Sigmoid colon (tissue), 7 donors: ENCODE results near the gene RIC1. TPM values are rescaled to one million over a fixed set of nuclear protein-coding genes. Genes with fewer than 3 reads are reported as not detected.
"Not testable (repeated sequence)": the region's sequence is repeated elsewhere in the genome, so short reads cannot be mapped to it uniquely, and the experiment has no call there.

ENCODE experiments used
- DNase-seq: peaks from one replicate; pipeline ENCODE4 v3.0.0-alpha.2; 2019
- H3K27ac ChIP-seq, 4 donors: fragments of 200-600 bp; sonication (generic); one replicate each; pipeline ENCODE4 v1.5.1; 2016 to 2019; ENCODE audit warnings: mild to moderate bottlenecking in 1 of 4
- H3K27me3 ChIP-seq, 3 donors: fragments of 200-600 bp; sonication (generic); one replicate each; pipeline ENCODE4 v1.5.1; 2019; ENCODE audit warnings: mild to moderate bottlenecking in 1 of 3
- H3K36me3 ChIP-seq, 4 donors: fragments of 200-600 bp; sonication (generic); one replicate each; pipeline ENCODE4 v1.5.1; 2016 to 2019
- H3K4me1 ChIP-seq, 4 donors: fragments of 200-600 bp; sonication (generic); one replicate each; pipeline ENCODE4 v1.5.1; 2017 to 2019
- H3K4me3 ChIP-seq, 4 donors: fragments of 200-600 bp; sonication (generic); one replicate each; pipeline ENCODE4 v1.5.1; 2017 to 2019; ENCODE audit warnings: mild to moderate bottlenecking in 2 of 4, moderate library complexity in 1 of 4
- H3K9me3 ChIP-seq, 4 donors: fragments of 200-600 bp in 3 of 4; sonication (generic) in 3 of 4; one replicate each; pipeline versions ENCODE4 v1.5.1 to v1.6.1; 2013 to 2019
- EP300 ChIP-seq, 4 donors: sonication (generic); formaldehyde crosslinking; IDR thresholded peaks; one replicate each; pipeline ENCODE4 v1.6.1; 2017; ENCODE audit warnings: antibody characterized with exemption in 4 of 4
- POLR2A ChIP-seq, 2 donors: fragments of 450-650 bp; IDR thresholded peaks; one replicate each; pipeline ENCODE4 v1.6.1; 2016; ENCODE audit warnings: antibody characterized with exemption in 2 of 2, mild to moderate bottlenecking in 2 of 2, moderate library complexity in 2 of 2
- POLR2AphosphoS5 ChIP-seq, 4 donors: sonication (generic); formaldehyde crosslinking; IDR thresholded peaks; one replicate each; pipeline ENCODE4 v1.6.1; 2017; ENCODE audit warnings: antibody characterized with exemption in 4 of 4
- WGBS, 2 donors: extraction: QIAGEN DNeasy Blood & Tissue Kit; methylation state at CpG; one replicate each; pipeline ENCODE4 v1.1.7; 2013; 5-methylcytosine and 5-hydroxymethylcytosine counted together
- intact Hi-C: fragments of 100-400 bp; cut with DNase I; formaldehyde crosslinking; loops from one replicate; pipeline ENCODE4 v1.15.1; 2023
- polyA plus RNA-seq, 3 donors: library from polyadenylated mRNA; stranded (reverse); fragments of 200-250 nt; gene quantifications; one replicate each; pipeline ENCODE4 v1.2.3, GENCODE V29; 2013
- total RNA-seq, 4 donors: library from RNA; depleted of rRNA; stranded (reverse); fragments of >200 nt; gene quantifications; one replicate each; pipeline ENCODE4 v1.1.0, GENCODE V29; 2016
- TF ChIP-seq, protein P1 (sequence below), 4 experiments: fragments of 450-650 bp in 3 of 4; fragments of 200-600 bp in 1 of 4; IDR thresholded peaks; one replicate each; pipeline ENCODE4 v1.5.1; 2016 to 2019; ENCODE audit warnings: antibody characterized with exemption in 4 of 4, mild to moderate bottlenecking in 3 of 4, moderate library complexity in 2 of 4
- donor health status: healthy with polysubstance abuse.
- donor health status: Bipolar disorder and iron deficiency.
- donor health status: healthy.

Gene RIC1
- total and polyA plus RNA-seq, 7 donors = 3.0 to 44.3 (median 29.1) TPM

GRCh38 chr9:5720151-5720550, 91.2 kb downstream of the RIC1 start:
- peaks cover 0 to 39% (median 3%) of the 10 kb centered on the region in 4 donors for H3K36me3 ChIP-seq

GRCh38 chr9:5721279-5722087, 92.6 kb downstream of the RIC1 start:
- TF ChIP-seq, protein P1, sequence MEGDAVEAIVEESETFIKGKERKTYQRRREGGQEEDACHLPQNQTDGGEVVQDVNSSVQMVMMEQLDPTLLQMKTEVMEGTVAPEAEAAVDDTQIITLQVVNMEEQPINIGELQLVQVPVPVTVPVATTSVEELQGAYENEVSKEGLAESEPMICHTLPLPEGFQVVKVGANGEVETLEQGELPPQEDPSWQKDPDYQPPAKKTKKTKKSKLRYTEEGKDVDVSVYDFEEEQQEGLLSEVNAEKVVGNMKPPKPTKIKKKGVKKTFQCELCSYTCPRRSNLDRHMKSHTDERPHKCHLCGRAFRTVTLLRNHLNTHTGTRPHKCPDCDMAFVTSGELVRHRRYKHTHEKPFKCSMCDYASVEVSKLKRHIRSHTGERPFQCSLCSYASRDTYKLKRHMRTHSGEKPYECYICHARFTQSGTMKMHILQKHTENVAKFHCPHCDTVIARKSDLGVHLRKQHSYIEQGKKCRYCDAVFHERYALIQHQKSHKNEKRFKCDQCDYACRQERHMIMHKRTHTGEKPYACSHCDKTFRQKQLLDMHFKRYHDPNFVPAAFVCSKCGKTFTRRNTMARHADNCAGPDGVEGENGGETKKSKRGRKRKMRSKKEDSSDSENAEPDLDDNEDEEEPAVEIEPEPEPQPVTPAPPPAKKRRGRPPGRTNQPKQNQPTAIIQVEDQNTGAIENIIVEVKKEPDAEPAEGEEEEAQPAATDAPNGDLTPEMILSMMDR (IDR thresholded peaks at IDR 0.05) = no peak
- no peak for TF ChIP-seq POLR2A (IDR thresholded peaks at IDR 0.05)
- no peak for TF ChIP-seq EP300 (IDR thresholded peaks at IDR 0.05)
- no peak for TF ChIP-seq POLR2AphosphoS5 (IDR thresholded peaks at IDR 0.05)
- Histone ChIP-seq H3K36me3 (peaks cover 0 to 28% (median 3%) of the 10 kb centered on the region in 4 donors), H3K4me3 (no peak overlapping the region), H3K9me3 (no peaks in the 10 kb centered on the region), H3K4me1 (peaks cover 0 to 11% (median 2%) of the 10 kb centered on the region in 4 donors), H3K27me3 (no peaks in the 10 kb centered on the region), H3K27ac (no peak overlapping the region)
- intact Hi-C loops = no loop called here
- no peak for DNase-seq
- WGBS, 2 donors = 94 to 97% methylated on average over 18 of the region's 18 CpGs

More at GRCh38 chr9:5720151-5720550, 91.2 kb downstream of the RIC1 start:
- 98 to 100% methylated on average over 1 of the region's 1 CpG for WGBS, 2 donors
- DNase-seq = no peak
- Histone ChIP-seq H3K9me3 (no peaks in the 10 kb centered on the region), H3K27me3 (no peaks in the 10 kb centered on the region), H3K27ac (no peak overlapping the region), H3K4me3 (no peak overlapping the region), H3K4me1 (peaks cover 0 to 11% (median 2%) of the 10 kb centered on the region in 4 donors)
- intact Hi-C loops = no loop called here
- TF ChIP-seq, protein P1 (IDR thresholded peaks at IDR 0.05) = no peak
- TF ChIP-seq POLR2A (IDR thresholded peaks at IDR 0.05) = no peak

GRCh38 chr9:5722679-5723078, 93.8 kb downstream of the RIC1 start:
- H3K9me3 ChIP-seq, H3K27me3 ChIP-seq, DNase-seq, intact Hi-C loops, H3K4me3 ChIP-seq, H3K27ac ChIP-seq: not testable (repeated sequence)
- Histone ChIP-seq H3K36me3 (peaks cover 0 to 28% (median 3%) of the 10 kb centered on the region in 4 donors), H3K4me1 (peaks cover 0 to 11% (median 2%) of the 10 kb centered on the region in 4 donors)
- 96 to 99% methylated on average over 4 of the region's 4 CpGs for WGBS, 2 donors

GRCh38 chr9:5735072-5735471, 106.2 kb downstream of the RIC1 start:
- 94 to 98% methylated on average over 2 of the region's 2 CpGs for WGBS, 2 donors
- no peaks in the 10 kb centered on the region for H3K27me3 ChIP-seq
- H3K4me1 ChIP-seq = no peaks in the 10 kb centered on the region
- H3K36me3 ChIP-seq = peaks cover 0 to 40% (median 5%) of the 10 kb centered on the region in 4 donors
- no peak overlapping the region for H3K4me3 ChIP-seq
- no peaks in the 10 kb centered on the region for H3K9me3 ChIP-seq
- no peak for TF ChIP-seq EP300 (IDR thresholded peaks at IDR 0.05)
- TF ChIP-seq, protein P1 (IDR thresholded peaks at IDR 0.05) = no peak
- TF ChIP-seq POLR2A (IDR thresholded peaks at IDR 0.05) = no peak
- no peak for DNase-seq
- intact Hi-C loops = no loop called here
- H3K27ac ChIP-seq = no peak overlapping the region

- Histone ChIP-seq H3K4me3 (no peak overlapping the region), H3K9me3 (no peaks in the 10 kb centered on the region), H3K27ac (no peak overlapping the region), H3K36me3 (peaks cover 0 to 44% (median 5%) of the 10 kb centered on the region in 4 donors), H3K27me3 (no peaks in the 10 kb centered on the region), H3K4me1 (no peaks in the 10 kb centered on the region)
- DNase-seq = no peak
- 47 to 68% methylated on average over 2 of the region's 2 CpGs for WGBS, 2 donors
- intact Hi-C loops = no loop called here
- TF ChIP-seq, protein P1 (IDR thresholded peaks at IDR 0.05) = no peak
- TF ChIP-seq POLR2A (IDR thresholded peaks at IDR 0.05) = no peak
- no peak for TF ChIP-seq EP300 (IDR thresholded peaks at IDR 0.05)
- no peak for TF ChIP-seq POLR2AphosphoS5 (IDR thresholded peaks at IDR 0.05)
These were observed 107.8 kb downstream of the RIC1 start for GRCh38 chr9:5736563-5737346.
